H1 (cell line): Measurements from ENCODE around the gene SLC22A3. TPM values are rescaled to one million over a fixed set of nuclear protein-coding genes. Genes with fewer than 3 reads are reported as not detected.

Experiments used
- CTCF ChIA-PET: fragments of 300-600 bp; sonication (Branson Sonifier 250); formaldehyde crosslinking; loops from one replicate; lab custom pipeline; 2021; ENCODE audit not compliant: partially characterized antibody; lab: Charles Lee
- POLR2A ChIA-PET: fragments of 300-600 bp; sonication (Branson Sonifier 250); formaldehyde crosslinking; loops from one replicate; lab custom pipeline; 2021; ENCODE audit warnings: inconsistent platforms; ENCODE audit not compliant: partially characterized antibody; lab: Charles Lee
- DNase-seq, 2 experiments: peaks; one replicate each; pipeline versions ENCODE4 v3.0.0 to v3.0.0-alpha.2; 2010 to 2022; ENCODE audit warnings: low spot score in 2 of 2, low read depth in 1 of 2, mixed read lengths in 1 of 2
- FAIRE-seq: peaks from 2 replicates; lab custom pipeline; 2011; peaks lifted over from hg19 to GRCh38; lab: Jason Lieb, UNC
- H2AFZ ChIP-seq: 2 replicates; pipeline ENCODE4 v1.8.1; 2012; ENCODE audit warnings: low read length, inconsistent platforms
- H2AK5ac ChIP-seq: 2 replicates; pipeline ENCODE4 v1.6.1; 2013; ENCODE audit warnings: low read depth, low read length
- H2BK120ac ChIP-seq: replicated peaks from 2 replicates; pipeline ENCODE3; 2013; ENCODE audit warnings: low read depth, low read length, inconsistent platforms
- H2BK12ac ChIP-seq: 2 replicates; pipeline ENCODE4 v1.6.1; 2013; ENCODE audit warnings: low read depth, low read length
- H2BK15ac ChIP-seq: 2 replicates; pipeline ENCODE4 v1.6.1; 2013; ENCODE audit warnings: low read length
- H2BK20ac ChIP-seq: 2 replicates; pipeline ENCODE4 v1.6.1; 2013; ENCODE audit warnings: low read length
- H2BK5ac ChIP-seq: 2 replicates; pipeline ENCODE4 v1.6.1; 2013; ENCODE audit warnings: low read depth, low read length
- H3K14ac ChIP-seq: 2 replicates; pipeline ENCODE4 v1.6.1; 2013; ENCODE audit warnings: inconsistent platforms; ENCODE audit not compliant: insufficient read length
- H3K18ac ChIP-seq: 2 replicates; pipeline ENCODE4 v1.6.1; 2013; ENCODE audit warnings: low read length; ENCODE audit errors: extremely low read depth
- H3K23ac ChIP-seq: 2 replicates; pipeline ENCODE4 v1.6.1; 2013; ENCODE audit warnings: inconsistent platforms; ENCODE audit not compliant: insufficient read length
- H3K23me2 ChIP-seq: 2 replicates; pipeline ENCODE4 v1.6.1; 2013; ENCODE audit warnings: low read depth, low read length
- H3K27ac ChIP-seq: 2 replicates; pipeline ENCODE4 v1.6.1; 2011; ENCODE audit warnings: low read depth, low read length, inconsistent platforms
- H3K27me3 ChIP-seq, 4 experiments: replicated peaks in 1 of 4; 1 replicate in 1 of 4; 2 replicates in 3 of 4; pipeline versions ENCODE4 v1.6.1 to v1.8.1; 2011 to 2013; ENCODE audit warnings: low read length in 3 of 4, mild to moderate bottlenecking in 3 of 4, inconsistent platforms in 2 of 4, mixed read lengths in 2 of 4, moderate library complexity in 1 of 4; ENCODE audit not compliant: control insufficient read depth in 3 of 4, insufficient read depth in 3 of 4; ENCODE audit errors: extremely low read depth in 1 of 4
- H3K36me3 ChIP-seq, 4 experiments: 2 replicates each; pipeline versions ENCODE4 v1.6.1 to v1.8.1; 2011 to 2013; ENCODE audit warnings: mild to moderate bottlenecking in 4 of 4, low read length in 3 of 4, moderate library complexity in 2 of 4, control low read depth in 1 of 4, inconsistent platforms in 1 of 4; ENCODE audit not compliant: insufficient read depth in 4 of 4, control insufficient read depth in 2 of 4
- H3K4ac ChIP-seq: replicated peaks from 2 replicates; pipeline ENCODE3; 2013; ENCODE audit warnings: low read length, low read depth, mixed read lengths, inconsistent platforms; ENCODE audit not compliant: insufficient read length
- H3K4me1 ChIP-seq, 4 experiments: replicated peaks in 1 of 4; 1 replicate in 1 of 4; 2 replicates in 3 of 4; pipeline versions ENCODE4 v1.6.1 to v1.8.1; 2011 to 2013; ENCODE audit warnings: low read length in 3 of 4, inconsistent platforms in 2 of 4, mixed read lengths in 1 of 4; ENCODE audit not compliant: insufficient read depth in 4 of 4, control insufficient read depth in 3 of 4
- H3K4me2 ChIP-seq, 2 experiments: 2 replicates each; pipeline versions ENCODE4 v1.6.1 to v1.8.1; 2011 to 2013; ENCODE audit warnings: low read depth in 2 of 2, low read length in 2 of 2, control low read depth in 1 of 2, inconsistent platforms in 1 of 2, mild to moderate bottlenecking in 1 of 2; ENCODE audit not compliant: insufficient read depth in 1 of 2
- H3K4me3 ChIP-seq, 4 experiments: fragments of 200-600, 300-600 bp in 1 of 4; sonication (generic), shearing (Covaris generic), sonication (Bioruptor Twin) in 1 of 4; 2 replicates each; pipeline versions ENCODE4 v1.5.1 to v1.8.1; 2011 to 2016; ENCODE audit warnings: low read length in 4 of 4, low read depth in 3 of 4, control low read depth in 2 of 4, inconsistent platforms in 2 of 4, mild to moderate bottlenecking in 2 of 4, mixed read lengths in 1 of 4, moderate library complexity in 1 of 4; ENCODE audit not compliant: insufficient read depth in 2 of 4; ENCODE audit errors: extremely low read depth in 1 of 4
- H3K56ac ChIP-seq: replicated peaks from 2 replicates; pipeline ENCODE3; 2013; ENCODE audit warnings: low read depth, mild to moderate bottlenecking, mixed read lengths, low read length, inconsistent platforms; ENCODE audit not compliant: insufficient read length
- H3K79me1 ChIP-seq: 2 replicates; pipeline ENCODE4 v1.6.1; 2013; ENCODE audit warnings: low read depth, low read length, control low read depth
- H3K79me2 ChIP-seq, 2 experiments: 2 replicates each; pipeline versions ENCODE4 v1.6.1 to v1.8.1; 2012 to 2013; ENCODE audit warnings: low read length in 2 of 2, mild to moderate bottlenecking in 2 of 2, inconsistent platforms in 1 of 2; ENCODE audit not compliant: insufficient read depth in 2 of 2, control insufficient read depth in 1 of 2
- H3K9ac ChIP-seq, 4 experiments: replicated peaks in 1 of 4; 1 replicate in 1 of 4; 2 replicates in 3 of 4; pipeline versions ENCODE4 v1.6.1 to v1.8.1; 2011 to 2013; ENCODE audit warnings: low read depth in 3 of 4, low read length in 3 of 4, control low read depth in 2 of 4, mild to moderate bottlenecking in 2 of 4, moderate library complexity in 2 of 4, inconsistent platforms in 1 of 4; ENCODE audit errors: extremely low read depth in 1 of 4
- H3K9me3 ChIP-seq, 2 experiments: 2 replicates each; pipeline versions ENCODE4 v1.6.1 to v1.8.1; 2012 to 2013; ENCODE audit warnings: mild to moderate bottlenecking in 2 of 2, moderate library complexity in 2 of 2, control low read depth in 1 of 2, inconsistent platforms in 1 of 2, low read depth in 1 of 2, low read length in 1 of 2, mixed read lengths in 1 of 2; ENCODE audit not compliant: insufficient read depth in 2 of 2
- H4K20me1 ChIP-seq, 2 experiments: replicated peaks in 1 of 2; 2 replicates each; pipeline versions ENCODE3 to v1.8.1; 2011 to 2013; ENCODE audit warnings: inconsistent platforms in 2 of 2, low read length in 2 of 2, mild to moderate bottlenecking in 1 of 2; ENCODE audit not compliant: insufficient read depth in 2 of 2, control insufficient read depth in 1 of 2
- H4K5ac ChIP-seq: 2 replicates; pipeline ENCODE4 v1.6.1; 2013; ENCODE audit warnings: low read length, low read depth, mixed read lengths, inconsistent platforms; ENCODE audit not compliant: insufficient read length
- H4K8ac ChIP-seq: 2 replicates; pipeline ENCODE4 v1.8.0; 2013; ENCODE audit warnings: mild to moderate bottlenecking, moderate library complexity, low read length, inconsistent platforms; ENCODE audit not compliant: insufficient read depth; ENCODE audit errors: extremely low read depth
- H4K91ac ChIP-seq: replicated peaks from 2 replicates; pipeline ENCODE3; 2013; ENCODE audit warnings: low read length, mixed read lengths, inconsistent platforms; ENCODE audit not compliant: insufficient read length
- CBX5 ChIP-seq: fragments of 300-800, 300-1000 bp; sonication (generic); IDR thresholded peaks from 2 replicates; pipeline ENCODE4 v1.7.1; 2016; ENCODE audit warnings: antibody characterized with exemption, low read length, low read depth
- CHD1 ChIP-seq: IDR thresholded peaks from 2 replicates; pipeline ENCODE4 v1.6.1; 2012; ENCODE audit warnings: low read depth, low read length, improper control_type of control experiment
- EP300 ChIP-seq, 2 experiments: IDR thresholded peaks; 1 replicate in 1 of 2; 2 replicates in 1 of 2; pipeline ENCODE4 v1.6.1; 2011 to 2012; ENCODE audit warnings: low read depth in 2 of 2, low read length in 2 of 2, mild to moderate bottlenecking in 2 of 2, borderline replicate concordance in 1 of 2, inconsistent platforms in 1 of 2, moderate library complexity in 1 of 2
- PHF8 ChIP-seq: fragments of 200-600 bp; sonication (generic); conservative IDR thresholded peaks from 2 replicates; pipeline ENCODE4 v1.7.1; 2012; ENCODE audit warnings: low read depth, mild to moderate bottlenecking, inconsistent platforms, low read length, moderate library complexity
- POU5F1 ChIP-seq: IDR thresholded peaks from 2 replicates; pipeline ENCODE4 v1.6.1; 2011; ENCODE audit warnings: low read depth, mild to moderate bottlenecking, low read length, moderate library complexity
- RAD21 ChIP-seq, 2 experiments: IDR thresholded peaks in 1 of 2; conservative IDR thresholded peaks in 1 of 2; 2 replicates each; pipeline ENCODE4 v1.6.1; 2011; ENCODE audit warnings: low read depth in 2 of 2, low read length in 2 of 2, improper control_type of control experiment in 1 of 2, inconsistent platforms in 1 of 2, mild to moderate bottlenecking in 1 of 2, moderate library complexity in 1 of 2
- SAP30 ChIP-seq: fragments of 300-600 bp; sonication (generic); IDR thresholded peaks from 2 replicates; pipeline ENCODE4 v1.7.1; 2012; ENCODE audit warnings: low read length, moderate library complexity, mild to moderate bottlenecking, inconsistent platforms; ENCODE audit not compliant: insufficient read depth, insufficient replicate concordance
- SIN3A ChIP-seq, 2 experiments: IDR thresholded peaks in 1 of 2; conservative IDR thresholded peaks in 1 of 2; 2 replicates each; pipeline ENCODE4 v1.6.1; 2011 to 2012; ENCODE audit warnings: low read length in 2 of 2, improper control_type of control experiment in 1 of 2, low read depth in 1 of 2, mild to moderate bottlenecking in 1 of 2
- SP2 ChIP-seq: IDR thresholded peaks from 2 replicates; pipeline ENCODE4 v1.6.1; 2012; ENCODE audit warnings: mild to moderate bottlenecking, low read length, inconsistent platforms
- TEAD4 ChIP-seq: IDR thresholded peaks from 2 replicates; pipeline ENCODE4 v1.6.1; 2012; ENCODE audit warnings: low read depth, low read length, inconsistent platforms, mixed read lengths
- WGBS, 2 experiments: shearing (Covaris generic) in 1 of 2; methylation state at CpG; one replicate each; pipeline versions ENCODE4 v1.1.6 to v1.1.7; 2013 to 2015; ENCODE audit warnings: low lambda C conversion rate in 2 of 2, mixed read lengths in 2 of 2, inconsistent platforms in 1 of 2, low coverage in 1 of 2, missing lambda C conversion rate in 1 of 2; ENCODE audit not compliant: insufficient replicate concordance in 2 of 2, insufficient coverage in 1 of 2, insufficient read length in 1 of 2; ENCODE audit errors: extremely low coverage in 1 of 2, missing lambda C conversion rate in 1 of 2; 5-methylcytosine and 5-hydroxymethylcytosine counted together
- polyA plus RNA-seq, 7 experiments: library from polyadenylated mRNA; depleted of rRNA in 3 of 7; stranded (reverse) in 5 of 7; unstranded in 2 of 7; fragments of >200 nt in 5 of 7; fragments of 200-250 nt in 2 of 7; gene quantifications; 1 replicate in 5 of 7; 2 replicates in 1 of 7; 4 replicates in 1 of 7; pipeline versions ENCODE4 v1.2.1 to v1.2.3, GENCODE V29; 2011 to 2013; ENCODE audit warnings: missing spikeins in 2 of 7, mixed read lengths in 2 of 7
- total RNA-seq: library from RNA; stranded (reverse); fragmentation: NEBNext Ultra II Directional; extraction: Animal tissue kit (Norgen Biotek cat#: 25700); gene quantifications from 2 replicates; pipeline ENCODE4 v1.2.1, GENCODE V29; 2021

The SLC22A3 gene
- total and polyA plus RNA-seq, 2 of the 8 experiments (the other 6 are each of a cell fraction or from before 2014, with no cell fraction given): 1.0 to 2.9 TPM

DNA sequence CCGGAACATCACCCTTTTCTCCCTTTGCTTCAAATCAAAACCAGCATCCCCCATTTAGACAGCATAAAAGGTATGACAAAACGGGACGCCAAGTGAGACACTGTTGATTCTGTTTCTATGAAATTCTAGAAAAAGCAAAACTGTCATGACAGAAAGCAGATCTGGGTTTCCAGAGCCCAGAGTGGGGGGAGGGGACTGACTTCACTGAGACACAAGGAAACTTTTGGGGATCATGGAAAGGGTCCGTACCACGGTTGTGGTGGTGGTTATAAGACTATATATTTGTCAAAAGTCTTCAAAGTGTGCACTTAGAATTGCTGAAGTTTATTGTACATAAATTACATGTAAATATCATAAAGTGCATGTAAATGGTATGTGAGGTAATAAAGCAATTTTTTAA is 82.6 kb downstream of the SLC22A3 start:
- H2BK20ac ChIP-seq: no peak overlapping the region
- no peak overlapping the region for H3K23ac ChIP-seq
- no peak overlapping the region for H3K4me3 ChIP-seq
- H3K4me1 ChIP-seq: peaks cover 0 to 11% (median 6%) of the 10 kb centered on the region in 4 experiments; a peak in 5 of 7 replicates
- WGBS, 2 experiments: 85% methylated on average over 5 of the region's 5 CpGs; no CpG with 5 or more reads in 1 of the 2 experiments
- DNase-seq: no peak
- peaks cover 1% of the 10 kb centered on the region; the same call in 1 of the 2 replicates for H3K23me2 ChIP-seq
- H4K91ac ChIP-seq: no peak overlapping the region
- no peak overlapping the region for H3K27ac ChIP-seq
- no peaks in the 10 kb centered on the region for H3K27me3 ChIP-seq
- no peak overlapping the region for H2BK12ac ChIP-seq
- H2BK5ac ChIP-seq: no peak overlapping the region
- H3K79me2 ChIP-seq: no peaks in the 10 kb centered on the region
- H3K36me3 ChIP-seq: no peaks in the 10 kb centered on the region
- H3K18ac ChIP-seq: no peak overlapping the region
- H3K9me3 ChIP-seq: no peaks in the 10 kb centered on the region
- no peak overlapping the region for H4K8ac ChIP-seq
- peak; percentile 32 for FAIRE-seq
- H4K5ac ChIP-seq: no peak overlapping the region
- no peak overlapping the region for H2AFZ ChIP-seq
- H3K4me2 ChIP-seq: no peak overlapping the region
- H2AK5ac ChIP-seq: no peak overlapping the region
- H2BK120ac ChIP-seq: no peak overlapping the region
- no peak overlapping the region for H3K14ac ChIP-seq
- no peak overlapping the region for H3K4ac ChIP-seq
- H3K9ac ChIP-seq: no peak overlapping the region
- H2BK15ac ChIP-seq: no peak overlapping the region
- no peak overlapping the region for H3K56ac ChIP-seq
- no peaks in the 10 kb centered on the region for H4K20me1 ChIP-seq
- H3K79me1 ChIP-seq: no peaks in the 10 kb centered on the region
- POLR2A ChIA-PET: no interaction called here
- CTCF ChIA-PET: interaction anchor here (1.0 kb wide), 1 partner anchor 83 kb away, joined by 4 read pairs; the partner anchor contains the start of gene SLC22A3
- TF ChIP-seq TEAD4: no peak
- TF ChIP-seq EP300 (IDR thresholded peaks at IDR 0.05; ENCODE audit: borderline replicate concordance in 1 of 2, low read depth in 2 of 2, low read length in 2 of 2): no peak
- TF ChIP-seq CHD1: no peak
- TF ChIP-seq RAD21 (IDR thresholded peaks at IDR 0.05 in 1 of 2, conservative IDR thresholded peaks at IDR 0.05 in 1 of 2; ENCODE audit: low read depth in 2 of 2, low read length in 2 of 2): no peak
- no peak for TF ChIP-seq CBX5
- no peak for TF ChIP-seq SP2
- no peak for TF ChIP-seq SAP30
- no peak for TF ChIP-seq PHF8
- no peak for TF ChIP-seq SIN3A (conservative IDR thresholded peaks at IDR 0.05 in 1 of 2, IDR thresholded peaks at IDR 0.05 in 1 of 2; ENCODE audit: low read depth in 1 of 2, low read length in 2 of 2)
- TF ChIP-seq POU5F1: no peak
